Measurements from ENCODE around the gene POMT1. TPM values are rescaled to one million over a fixed set of nuclear protein-coding genes. Genes with fewer than 3 reads are reported as not detected.

POMT1 gene
- total and polyA plus RNA-seq, 2 experiments from 2014 or later, result 20.2 to 32.4 TPM

- TF ChIP-seq ZNF462 (CRISPR knock-in tag; IDR thresholded peaks at IDR 0.05), result no peak
- no peak for TF ChIP-seq ETS1 (IDR thresholded peaks at IDR 0.05)
These were observed 21.0 kb downstream of the POMT1 start (continued) for GRCh38 chr9:131523451-131524435.

GRCh38 chr9:131524665-131525315 lies 22.1 kb downstream of the POMT1 start:
- Mint-ChIP-seq H3K27me3 (ENCODE audit: insufficient read depth, low read depth, poor library complexity) (peaks cover 17% of the 10 kb centered on the region), H3K4me1 (peaks cover under 1% of the 10 kb centered on the region; the same call in 1 of the 3 replicates), H3K27ac (no peak overlapping the region), H3K9me3 (no peaks in the 10 kb centered on the region), H3K36me3 (ENCODE audit: low read depth) (peaks cover 72% of the 10 kb centered on the region), H3K4me3 (no peak overlapping the region)
- no peaks in the 10 kb centered on the region; the same call in 1 of the 2 replicates for H4K20me1 ChIP-seq (replicated peaks; ENCODE audit: insufficient read depth)
- H3K79me2 ChIP-seq (replicated peaks; ENCODE audit: insufficient read depth), result peaks cover under 1% of the 10 kb centered on the region; the same call in 1 of the 2 replicates
- H2AFZ ChIP-seq, result no peak overlapping the region
- H3K4me1 ChIP-seq (ENCODE audit: insufficient read depth), result no peaks in the 10 kb centered on the region
- H3F3A ChIP-seq (replicated peaks; ENCODE audit: low read depth), result 0 out of 2 replicates have a peak, but pooled peaks cover 9% of the 10 kb centered on the region
- ATAC-seq, result no peak
- H3K9me2 ChIP-seq (ENCODE audit: insufficient read depth), result no peaks in the 10 kb centered on the region
- H3K36me3 ChIP-seq (ENCODE audit: insufficient read depth), result peaks cover 14% of the 10 kb centered on the region; the same call in 1 of the 2 replicates
- no peaks in the 10 kb centered on the region for H3K27me3 ChIP-seq (ENCODE audit: insufficient read depth)
- no peak overlapping the region for H3K4me2 ChIP-seq
- no peak overlapping the region for H3K4me3 ChIP-seq
- H3K27ac ChIP-seq (ENCODE audit: low read depth), result no peak overlapping the region
- DNase-seq (ENCODE audit: low spot score), result no peak
- no peak for TF ChIP-seq STAT1 (IDR thresholded peaks at IDR 0.05; ENCODE audit: unreplicated experiment)
- no peak for TF ChIP-seq ZNF331 (CRISPR knock-in tag; IDR thresholded peaks at IDR 0.05; ENCODE audit: low read depth)
- TF ChIP-seq ETS1 (IDR thresholded peaks at IDR 0.05), result no peak
- no peak for TF ChIP-seq REST (IDR thresholded peaks at IDR 0.05; ENCODE audit: unreplicated experiment)
- TF ChIP-seq EZH2 (IDR thresholded peaks at IDR 0.05; ENCODE audit: low read depth, unreplicated experiment), result no peak
- no peak for TF ChIP-seq CREB1 (CRISPR knock-in tag; IDR thresholded peaks at IDR 0.05; ENCODE audit: low read depth)
- no peak for TF ChIP-seq NANOG (IDR thresholded peaks at IDR 0.05; ENCODE audit: borderline replicate concordance)

All from GM23338 (cell line).